Liver (tissue), 9 donors: Measurements from ENCODE around the gene CD84. TPM values are rescaled to one million over a fixed set of nuclear protein-coding genes. Genes with fewer than 3 reads are reported as not detected.

Source experiments
- DNase-seq: peaks from one replicate; pipeline ENCODE4 v3.0.0-alpha.2; 2017; ENCODE audit warnings: low spot score
- H3K27ac ChIP-seq, 2 donors: one replicate each; pipeline ENCODE4 v1.7.0; 2013; ENCODE audit warnings: inconsistent platforms in 2 of 2, low read length in 2 of 2, control low read depth in 1 of 2, low read depth in 1 of 2, mild to moderate bottlenecking in 1 of 2
- H3K27me3 ChIP-seq, 4 donors: one replicate each; pipeline versions ENCODE4 v1.6.1 to v1.7.0; 2013; ENCODE audit warnings: low read length in 3 of 4, inconsistent platforms in 1 of 4, mild to moderate bottlenecking in 1 of 4, moderate library complexity in 1 of 4; ENCODE audit not compliant: control insufficient read depth in 4 of 4, insufficient read depth in 4 of 4
- H3K36me3 ChIP-seq, 4 donors: one replicate each; pipeline versions ENCODE4 v1.6.1 to v1.7.0; 2013; ENCODE audit warnings: low read length in 3 of 4, mild to moderate bottlenecking in 3 of 4, low read depth in 1 of 4, moderate library complexity in 1 of 4; ENCODE audit not compliant: control insufficient read depth in 4 of 4, insufficient read depth in 3 of 4
- H3K4me1 ChIP-seq, 4 donors: one replicate each; pipeline versions ENCODE4 v1.6.1 to v1.7.0; 2013; ENCODE audit warnings: low read length in 3 of 4, mild to moderate bottlenecking in 3 of 4, moderate library complexity in 1 of 4; ENCODE audit not compliant: control insufficient read depth in 4 of 4, insufficient read depth in 4 of 4
- H3K4me3 ChIP-seq, 3 donors: one replicate each; pipeline versions ENCODE4 v1.6.1 to v1.7.0; 2013; ENCODE audit warnings: low read length in 3 of 3, control low read depth in 1 of 3, low read depth in 1 of 3, mild to moderate bottlenecking in 1 of 3
- H3K9ac ChIP-seq, 2 donors: one replicate each; pipeline ENCODE4 v1.7.0; 2013; ENCODE audit warnings: low read length in 2 of 2, mild to moderate bottlenecking in 2 of 2, moderate library complexity in 2 of 2, control low read depth in 1 of 2, low read depth in 1 of 2
- H3K9me3 ChIP-seq, 4 donors: one replicate each; pipeline versions ENCODE4 v1.6.1 to v1.7.0; 2013; ENCODE audit warnings: low read length in 3 of 4; ENCODE audit not compliant: control insufficient read depth in 4 of 4
- FOXA2 ChIP-seq: IDR thresholded peaks from 2 replicates; pipeline ENCODE4 v1.6.1; 2016; ENCODE audit warnings: antibody characterized with exemption
- HNF4A ChIP-seq, 2 donors: conservative IDR thresholded peaks; 2 replicates each; pipeline ENCODE4 v1.6.1; 2016; ENCODE audit warnings: antibody characterized with exemption in 2 of 2, mild to moderate bottlenecking in 2 of 2
- HNF4G ChIP-seq: IDR thresholded peaks from 2 replicates; pipeline ENCODE4 v1.6.1; 2016; ENCODE audit warnings: antibody characterized with exemption
- NR2F2 ChIP-seq: IDR thresholded peaks from 2 replicates; pipeline ENCODE4 v1.6.1; 2016; ENCODE audit warnings: antibody characterized with exemption
- RAD21 ChIP-seq, 2 donors: IDR thresholded peaks; 2 replicates each; pipeline ENCODE4 v1.6.1; 2016; ENCODE audit warnings: antibody characterized with exemption in 2 of 2, mild to moderate bottlenecking in 2 of 2
- RXRA ChIP-seq, 2 donors: IDR thresholded peaks; 2 replicates each; pipeline ENCODE4 v1.6.1; 2017 to 2018; ENCODE audit warnings: antibody characterized with exemption in 2 of 2, mild to moderate bottlenecking in 1 of 2
- WGBS: extraction: QIAGEN DNeasy Blood & Tissue Kit; methylation state at CpG from one replicate; pipeline ENCODE4 v1.1.7; 2013; 5-methylcytosine and 5-hydroxymethylcytosine counted together
- polyA plus RNA-seq, 2 donors: library from polyadenylated mRNA; stranded (reverse) in 1 of 2; unstranded in 1 of 2; fragments of 200-250 nt in 1 of 2; fragments of >200 nt in 1 of 2; fragmentation: Nextera tagmentation in 1 of 2; extraction: Ambion mirVana in 1 of 2; gene quantifications; one replicate each; pipeline versions ENCODE4 v1.2.1 to v1.2.3, GENCODE V29; 2013 to 2015
- total RNA-seq, 2 donors: library from RNA; depleted of rRNA; stranded (reverse); fragments of >200 nt; gene quantifications; one replicate each; pipeline ENCODE4 v1.2.3, GENCODE V29; 2014
- TF ChIP-seq, protein P1 (sequence below): IDR thresholded peaks from 2 replicates; pipeline ENCODE4 v1.6.1; 2016; ENCODE audit warnings: antibody characterized with exemption, mild to moderate bottlenecking
- TF ChIP-seq, protein P2 (sequence below): IDR thresholded peaks from 2 replicates; pipeline ENCODE4 v1.6.1; 2016; ENCODE audit warnings: antibody characterized with exemption
- TF ChIP-seq, protein P3 (sequence below): IDR thresholded peaks from 2 replicates; pipeline ENCODE4 v1.6.1; 2016; ENCODE audit warnings: antibody characterized with exemption
- TF ChIP-seq, protein P4 (sequence below): fragments of 150-350 bp; IDR thresholded peaks from 2 replicates; pipeline ENCODE4 v1.5.1; 2017; ENCODE audit warnings: improper control_type of control experiment, low read depth, low read length; ENCODE audit not compliant: missing input control
- donor health status: healthy.
- donor health status: healthy.
- donor health status: healthy.
- donor health status: healthy.
- donor health status: healthy.

CD84 gene
- total and polyA plus RNA-seq, 4 donors: 2.1 to 8.8 (median 4.4) TPM

DNA sequence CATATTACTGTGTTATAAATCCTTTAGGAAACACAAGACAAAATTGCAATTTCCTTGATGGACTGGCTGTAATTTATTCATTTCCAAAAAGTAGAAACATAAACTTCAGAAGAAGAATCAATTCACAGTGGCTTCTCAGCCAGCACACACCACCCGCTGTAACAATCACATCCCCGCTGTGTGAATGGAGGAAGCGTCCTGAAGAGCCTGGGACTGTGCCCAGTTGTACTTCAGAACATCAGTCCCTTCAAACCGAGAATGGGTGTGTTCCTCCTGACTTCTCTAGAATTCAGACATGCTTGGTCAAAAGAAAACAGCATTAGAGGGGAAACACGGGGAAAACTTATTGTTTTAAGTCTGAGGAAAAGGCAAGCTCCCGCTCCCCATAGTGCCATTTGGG, 28.8 kb upstream of the CD84 start:
- Histone ChIP-seq H3K27ac (peak overlapping the region in 1 of 2 donors; percentile 72), H3K9me3 (no peaks in the 10 kb centered on the region), H3K4me1 (peaks cover 0 to 21% (median 13%) of the 10 kb centered on the region in 4 donors), H3K4me3 (no peak overlapping the region), H3K36me3 (no peaks in the 10 kb centered on the region), H3K27me3 (peaks cover 0 to 2% (median 0%) of the 10 kb centered on the region in 4 donors), H3K9ac (no peak overlapping the region)
- TF ChIP-seq NR2F2 (peak; percentile 0), HNF4G (no peak), RAD21 (IDR thresholded peaks at IDR 0.05) (no peak)
- TF ChIP-seq, protein P1, sequence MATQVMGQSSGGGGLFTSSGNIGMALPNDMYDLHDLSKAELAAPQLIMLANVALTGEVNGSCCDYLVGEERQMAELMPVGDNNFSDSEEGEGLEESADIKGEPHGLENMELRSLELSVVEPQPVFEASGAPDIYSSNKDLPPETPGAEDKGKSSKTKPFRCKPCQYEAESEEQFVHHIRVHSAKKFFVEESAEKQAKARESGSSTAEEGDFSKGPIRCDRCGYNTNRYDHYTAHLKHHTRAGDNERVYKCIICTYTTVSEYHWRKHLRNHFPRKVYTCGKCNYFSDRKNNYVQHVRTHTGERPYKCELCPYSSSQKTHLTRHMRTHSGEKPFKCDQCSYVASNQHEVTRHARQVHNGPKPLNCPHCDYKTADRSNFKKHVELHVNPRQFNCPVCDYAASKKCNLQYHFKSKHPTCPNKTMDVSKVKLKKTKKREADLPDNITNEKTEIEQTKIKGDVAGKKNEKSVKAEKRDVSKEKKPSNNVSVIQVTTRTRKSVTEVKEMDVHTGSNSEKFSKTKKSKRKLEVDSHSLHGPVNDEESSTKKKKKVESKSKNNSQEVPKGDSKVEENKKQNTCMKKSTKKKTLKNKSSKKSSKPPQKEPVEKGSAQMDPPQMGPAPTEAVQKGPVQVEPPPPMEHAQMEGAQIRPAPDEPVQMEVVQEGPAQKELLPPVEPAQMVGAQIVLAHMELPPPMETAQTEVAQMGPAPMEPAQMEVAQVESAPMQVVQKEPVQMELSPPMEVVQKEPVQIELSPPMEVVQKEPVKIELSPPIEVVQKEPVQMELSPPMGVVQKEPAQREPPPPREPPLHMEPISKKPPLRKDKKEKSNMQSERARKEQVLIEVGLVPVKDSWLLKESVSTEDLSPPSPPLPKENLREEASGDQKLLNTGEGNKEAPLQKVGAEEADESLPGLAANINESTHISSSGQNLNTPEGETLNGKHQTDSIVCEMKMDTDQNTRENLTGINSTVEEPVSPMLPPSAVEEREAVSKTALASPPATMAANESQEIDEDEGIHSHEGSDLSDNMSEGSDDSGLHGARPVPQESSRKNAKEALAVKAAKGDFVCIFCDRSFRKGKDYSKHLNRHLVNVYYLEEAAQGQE: no peak
- TF ChIP-seq, protein P2, sequence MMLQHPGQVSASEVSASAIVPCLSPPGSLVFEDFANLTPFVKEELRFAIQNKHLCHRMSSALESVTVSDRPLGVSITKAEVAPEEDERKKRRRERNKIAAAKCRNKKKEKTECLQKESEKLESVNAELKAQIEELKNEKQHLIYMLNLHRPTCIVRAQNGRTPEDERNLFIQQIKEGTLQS: no peak
- no peak for DNase-seq
- 78% methylated on average over 6 of the region's 6 CpGs for WGBS

DNA sequence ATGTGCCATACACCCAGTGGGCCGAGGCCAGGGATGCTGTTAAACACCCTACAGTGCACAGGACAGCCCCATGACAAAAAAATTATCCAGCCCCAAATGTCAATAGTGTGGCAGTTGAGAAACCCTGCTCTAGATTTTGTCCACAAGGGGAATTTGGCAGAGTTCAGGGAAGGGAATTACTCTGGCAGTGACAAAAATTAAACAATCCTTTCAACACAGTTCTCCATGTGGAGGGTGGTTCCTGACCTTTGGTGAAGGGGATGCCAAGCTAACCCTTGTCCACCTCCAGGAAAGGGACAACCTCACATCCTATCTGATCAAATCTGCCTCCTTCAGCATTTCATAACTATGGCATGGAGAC, 28.4 kb upstream of the CD84 start:
- Histone ChIP-seq H3K4me3 (no peak overlapping the region), H3K27ac (peak overlapping the region; percentile 60 to 72), H3K4me1 (peaks cover 0 to 21% (median 13%) of the 10 kb centered on the region in 4 donors), H3K9ac (no peak overlapping the region), H3K36me3 (no peaks in the 10 kb centered on the region), H3K27me3 (peaks cover 0 to 2% (median 0%) of the 10 kb centered on the region in 4 donors), H3K9me3 (no peaks in the 10 kb centered on the region)
- 52% methylated on average over 1 of the region's 1 CpG for WGBS
- DNase-seq: no peak
- TF ChIP-seq HNF4A (conservative IDR thresholded peaks at IDR 0.05) (peak; percentile 28 to 65), FOXA2 (peak; percentile 71), NR2F2 (peak; percentile 38), RXRA (IDR thresholded peaks at IDR 0.05) (peak; percentile 36 to 75)
- TF ChIP-seq, protein P3, sequence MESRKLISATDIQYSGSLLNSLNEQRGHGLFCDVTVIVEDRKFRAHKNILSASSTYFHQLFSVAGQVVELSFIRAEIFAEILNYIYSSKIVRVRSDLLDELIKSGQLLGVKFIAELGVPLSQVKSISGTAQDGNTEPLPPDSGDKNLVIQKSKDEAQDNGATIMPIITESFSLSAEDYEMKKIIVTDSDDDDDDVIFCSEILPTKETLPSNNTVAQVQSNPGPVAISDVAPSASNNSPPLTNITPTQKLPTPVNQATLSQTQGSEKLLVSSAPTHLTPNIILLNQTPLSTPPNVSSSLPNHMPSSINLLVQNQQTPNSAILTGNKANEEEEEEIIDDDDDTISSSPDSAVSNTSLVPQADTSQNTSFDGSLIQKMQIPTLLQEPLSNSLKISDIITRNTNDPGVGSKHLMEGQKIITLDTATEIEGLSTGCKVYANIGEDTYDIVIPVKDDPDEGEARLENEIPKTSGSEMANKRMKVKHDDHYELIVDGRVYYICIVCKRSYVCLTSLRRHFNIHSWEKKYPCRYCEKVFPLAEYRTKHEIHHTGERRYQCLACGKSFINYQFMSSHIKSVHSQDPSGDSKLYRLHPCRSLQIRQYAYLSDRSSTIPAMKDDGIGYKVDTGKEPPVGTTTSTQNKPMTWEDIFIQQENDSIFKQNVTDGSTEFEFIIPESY: no peak
- TF ChIP-seq, protein P2: no peak
- TF ChIP-seq, protein P4, sequence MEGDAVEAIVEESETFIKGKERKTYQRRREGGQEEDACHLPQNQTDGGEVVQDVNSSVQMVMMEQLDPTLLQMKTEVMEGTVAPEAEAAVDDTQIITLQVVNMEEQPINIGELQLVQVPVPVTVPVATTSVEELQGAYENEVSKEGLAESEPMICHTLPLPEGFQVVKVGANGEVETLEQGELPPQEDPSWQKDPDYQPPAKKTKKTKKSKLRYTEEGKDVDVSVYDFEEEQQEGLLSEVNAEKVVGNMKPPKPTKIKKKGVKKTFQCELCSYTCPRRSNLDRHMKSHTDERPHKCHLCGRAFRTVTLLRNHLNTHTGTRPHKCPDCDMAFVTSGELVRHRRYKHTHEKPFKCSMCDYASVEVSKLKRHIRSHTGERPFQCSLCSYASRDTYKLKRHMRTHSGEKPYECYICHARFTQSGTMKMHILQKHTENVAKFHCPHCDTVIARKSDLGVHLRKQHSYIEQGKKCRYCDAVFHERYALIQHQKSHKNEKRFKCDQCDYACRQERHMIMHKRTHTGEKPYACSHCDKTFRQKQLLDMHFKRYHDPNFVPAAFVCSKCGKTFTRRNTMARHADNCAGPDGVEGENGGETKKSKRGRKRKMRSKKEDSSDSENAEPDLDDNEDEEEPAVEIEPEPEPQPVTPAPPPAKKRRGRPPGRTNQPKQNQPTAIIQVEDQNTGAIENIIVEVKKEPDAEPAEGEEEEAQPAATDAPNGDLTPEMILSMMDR: peak; percentile 42
